Astrocyte (in vitro differentiated cells and primary cell): ENCODE results near the gene ADAM21. TPM values are rescaled to one million over a fixed set of nuclear protein-coding genes. Genes with fewer than 3 reads are reported as not detected.
"Not testable (repeated sequence)": the region's sequence is repeated elsewhere in the genome, so short reads cannot be mapped to it uniquely, and the experiment has no call there.

ENCODE experiments used
- DNase-seq: peaks from one replicate; pipeline ENCODE4 v3.0.0-alpha.2; 2010; ENCODE audit warnings: low read depth
- FAIRE-seq: peaks from 2 replicates; lab custom pipeline; 2011; peaks lifted over from hg19 to GRCh38; lab: Jason Lieb, UNC
- H2AFZ ChIP-seq: 2 replicates; pipeline ENCODE4 v1.6.0; 2012; ENCODE audit warnings: low read depth, low read length, inconsistent platforms
- H3K27ac ChIP-seq: 2 replicates; pipeline ENCODE4 v1.5.1; 2011; ENCODE audit warnings: low read depth, low read length, inconsistent platforms
- H3K27me3 ChIP-seq: 2 replicates; pipeline ENCODE4 v1.6.0; 2011; ENCODE audit warnings: low read length, inconsistent platforms; ENCODE audit not compliant: insufficient read depth
- H3K36me3 ChIP-seq: 2 replicates; pipeline ENCODE4 v1.5.1; 2011; ENCODE audit warnings: low read length, inconsistent platforms; ENCODE audit not compliant: insufficient read depth
- H3K4me1 ChIP-seq: 2 replicates; pipeline ENCODE4 v1.5.1; 2011; ENCODE audit warnings: low read length, inconsistent platforms; ENCODE audit not compliant: insufficient read depth
- H3K4me2 ChIP-seq: 2 replicates; pipeline ENCODE4 v1.6.0; 2012; ENCODE audit warnings: low read length, inconsistent platforms
- H3K4me3 ChIP-seq: 2 replicates; pipeline ENCODE4 v1.5.1; 2011; ENCODE audit warnings: low read depth, mild to moderate bottlenecking, low read length, inconsistent platforms; ENCODE audit not compliant: insufficient read depth
- H3K79me2 ChIP-seq: 2 replicates; pipeline ENCODE4 v1.6.0; 2012; ENCODE audit warnings: mild to moderate bottlenecking, low read length, inconsistent platforms; ENCODE audit not compliant: insufficient read depth
- H3K9ac ChIP-seq: 2 replicates; pipeline ENCODE4 v1.6.0; 2012; ENCODE audit warnings: mild to moderate bottlenecking, low read length, inconsistent platforms
- H3K9me3 ChIP-seq: 2 replicates; pipeline ENCODE4 v1.5.1; 2012; ENCODE audit warnings: low read depth, mild to moderate bottlenecking, low read length, inconsistent platforms; ENCODE audit not compliant: insufficient read depth
- H4K20me1 ChIP-seq: 2 replicates; pipeline ENCODE4 v1.6.0; 2012; ENCODE audit warnings: low read length, inconsistent platforms; ENCODE audit not compliant: insufficient read depth
- H3K27ac Mint-ChIP-seq: one replicate; pipeline ENCODE4 v1.8.0; 2021; ENCODE audit warnings: mild to moderate bottlenecking, mixed read lengths; ENCODE audit not compliant: unreplicated experiment
- H3K27me3 Mint-ChIP-seq: one replicate; pipeline ENCODE4 v1.8.0; 2021; ENCODE audit warnings: low read depth, mixed read lengths; ENCODE audit not compliant: unreplicated experiment
- H3K36me3 Mint-ChIP-seq: one replicate; pipeline ENCODE4 v1.8.0; 2021; ENCODE audit warnings: low read depth, mixed read lengths; ENCODE audit not compliant: unreplicated experiment
- H3K4me1 Mint-ChIP-seq: one replicate; pipeline ENCODE4 v1.8.0; 2021; ENCODE audit warnings: low read depth, mixed read lengths; ENCODE audit not compliant: unreplicated experiment
- H3K4me3 Mint-ChIP-seq: one replicate; pipeline ENCODE4 v1.8.0; 2021; ENCODE audit warnings: mild to moderate bottlenecking, moderate library complexity, mixed read lengths; ENCODE audit not compliant: unreplicated experiment
- H3K9me3 Mint-ChIP-seq: one replicate; pipeline ENCODE4 v1.8.0; 2021; ENCODE audit warnings: mild to moderate bottlenecking, mixed read lengths; ENCODE audit not compliant: unreplicated experiment
- EZH2 ChIP-seq: IDR thresholded peaks from 2 replicates; pipeline ENCODE4 v1.6.1; 2012; ENCODE audit warnings: mild to moderate bottlenecking, low read length, inconsistent platforms; ENCODE audit not compliant: insufficient read depth
- total RNA-seq: library from RNA; stranded (reverse); gene quantifications from 2 replicates; pipeline ENCODE4 v1.2.1, GENCODE V29; 2021
- TF ChIP-seq, protein P1 (sequence below): IDR thresholded peaks from 2 replicates; pipeline ENCODE4 v1.5.1; 2011; ENCODE audit warnings: low read depth, mild to moderate bottlenecking, inconsistent platforms, low read length, moderate library complexity; ENCODE audit not compliant: insufficient read depth

ADAM21 gene
- total RNA-seq, 1 donor from 2014 or later, result 1.1 TPM

- H3K36me3 ChIP-seq, result no peaks in the 10 kb centered on the region
- no peaks in the 10 kb centered on the region for H3K79me2 ChIP-seq
- Mint-ChIP-seq H3K27ac (no peak overlapping the region), H3K9me3 (peaks cover 4% of the 10 kb centered on the region), H3K4me3 (no peak overlapping the region), H3K27me3 (no peaks in the 10 kb centered on the region), H3K4me1 (no peaks in the 10 kb centered on the region), H3K36me3 (peaks cover 31% of the 10 kb centered on the region)
- H3K4me1 ChIP-seq, result no peaks in the 10 kb centered on the region
- no peak for FAIRE-seq
- no peaks in the 10 kb centered on the region for H4K20me1 ChIP-seq
- H3K9ac ChIP-seq, result no peak overlapping the region
- H3K9me3 ChIP-seq, result no peaks in the 10 kb centered on the region
- H3K27ac ChIP-seq, result no peak overlapping the region
- no peak for DNase-seq
- H2AFZ ChIP-seq, result no peak overlapping the region
- no peak overlapping the region for H3K4me3 ChIP-seq
- no peaks in the 10 kb centered on the region for H3K27me3 ChIP-seq
- TF ChIP-seq, protein P1, sequence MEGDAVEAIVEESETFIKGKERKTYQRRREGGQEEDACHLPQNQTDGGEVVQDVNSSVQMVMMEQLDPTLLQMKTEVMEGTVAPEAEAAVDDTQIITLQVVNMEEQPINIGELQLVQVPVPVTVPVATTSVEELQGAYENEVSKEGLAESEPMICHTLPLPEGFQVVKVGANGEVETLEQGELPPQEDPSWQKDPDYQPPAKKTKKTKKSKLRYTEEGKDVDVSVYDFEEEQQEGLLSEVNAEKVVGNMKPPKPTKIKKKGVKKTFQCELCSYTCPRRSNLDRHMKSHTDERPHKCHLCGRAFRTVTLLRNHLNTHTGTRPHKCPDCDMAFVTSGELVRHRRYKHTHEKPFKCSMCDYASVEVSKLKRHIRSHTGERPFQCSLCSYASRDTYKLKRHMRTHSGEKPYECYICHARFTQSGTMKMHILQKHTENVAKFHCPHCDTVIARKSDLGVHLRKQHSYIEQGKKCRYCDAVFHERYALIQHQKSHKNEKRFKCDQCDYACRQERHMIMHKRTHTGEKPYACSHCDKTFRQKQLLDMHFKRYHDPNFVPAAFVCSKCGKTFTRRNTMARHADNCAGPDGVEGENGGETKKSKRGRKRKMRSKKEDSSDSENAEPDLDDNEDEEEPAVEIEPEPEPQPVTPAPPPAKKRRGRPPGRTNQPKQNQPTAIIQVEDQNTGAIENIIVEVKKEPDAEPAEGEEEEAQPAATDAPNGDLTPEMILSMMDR, result no peak
- TF ChIP-seq EZH2, result no peak
- no peak overlapping the region for H3K4me2 ChIP-seq
These were observed 20.5 kb downstream of the ADAM21 start for GRCh38 chr14:70472253-70473159.

GRCh38 chr14:70473825-70474224 lies 21.9 kb downstream of the ADAM21 start:
- Histone ChIP-seq H3K4me3 (no peak overlapping the region), H4K20me1 (no peaks in the 10 kb centered on the region), H3K4me1 (no peaks in the 10 kb centered on the region), H3K27ac (no peak overlapping the region), H3K27me3 (no peaks in the 10 kb centered on the region), H3K9me3 (no peaks in the 10 kb centered on the region), H2AFZ (no peak overlapping the region), H3K79me2 (no peaks in the 10 kb centered on the region), H3K36me3 (no peaks in the 10 kb centered on the region), H3K4me2 (no peak overlapping the region), H3K9ac (no peak overlapping the region)
- FAIRE-seq (no peak), DNase-seq (no peak)
- Mint-ChIP-seq H3K9me3 (peaks cover 4% of the 10 kb centered on the region), H3K27me3 (no peaks in the 10 kb centered on the region), H3K4me1 (no peaks in the 10 kb centered on the region), H3K36me3 (peaks cover 29% of the 10 kb centered on the region), H3K27ac (no peak overlapping the region), H3K4me3 (no peak overlapping the region)
- no peak for TF ChIP-seq EZH2
- TF ChIP-seq, protein P1, result no peak

DNA sequence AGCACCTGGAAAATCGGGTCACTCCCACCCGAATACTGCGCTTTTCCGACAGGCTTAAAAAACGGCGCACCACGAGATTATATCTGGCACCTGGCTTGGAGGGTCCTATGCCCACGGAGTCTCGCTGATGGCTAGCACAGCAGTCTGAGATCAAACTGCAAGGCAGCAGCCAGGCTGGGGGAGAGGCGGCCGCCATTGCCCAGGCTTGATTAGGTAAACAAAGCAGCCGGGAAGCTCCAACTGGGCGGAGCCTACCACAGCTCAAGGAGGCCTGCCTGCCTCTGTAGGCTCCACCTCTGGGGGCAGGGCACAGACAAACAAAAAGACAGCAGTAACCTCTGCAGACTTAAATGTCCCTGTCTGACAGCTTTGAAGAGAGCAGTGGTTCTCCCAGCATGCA lies 23.5 kb downstream of the ADAM21 start:
- H3K9me3 ChIP-seq, H3K9ac ChIP-seq, DNase-seq, H3K4me2 ChIP-seq, H3K36me3 ChIP-seq, H4K20me1 ChIP-seq, H3K9me3 Mint-ChIP-seq, H3K27me3 ChIP-seq, H3K4me1 Mint-ChIP-seq, H3K27me3 Mint-ChIP-seq, H3K27ac ChIP-seq, H3K79me2 ChIP-seq, H3K27ac Mint-ChIP-seq, FAIRE-seq, H3K4me1 ChIP-seq, H3K4me3 ChIP-seq, H3K4me3 Mint-ChIP-seq, H2AFZ ChIP-seq: not testable (repeated sequence)
- H3K36me3 Mint-ChIP-seq, result peaks cover 20% of the 10 kb centered on the region

GRCh38 chr14:70477356-70478105 lies 25.6 kb downstream of the ADAM21 start:
- H3K9ac ChIP-seq, H3K9me3 ChIP-seq, H3K36me3 ChIP-seq, H3K4me3 Mint-ChIP-seq, H2AFZ ChIP-seq, DNase-seq, H3K4me3 ChIP-seq, H3K27me3 ChIP-seq, H4K20me1 ChIP-seq, H3K4me1 ChIP-seq, H3K27me3 Mint-ChIP-seq, H3K27ac Mint-ChIP-seq, H3K4me1 Mint-ChIP-seq, H3K9me3 Mint-ChIP-seq, H3K79me2 ChIP-seq, FAIRE-seq, H3K27ac ChIP-seq, H3K4me2 ChIP-seq: not testable (repeated sequence)
- peaks cover 13% of the 10 kb centered on the region for H3K36me3 Mint-ChIP-seq
